Measurements from ENCODE around the gene ADGRG4.
"Not testable (repeated sequence)": the region's sequence is repeated elsewhere in the genome, so short reads cannot be mapped to it uniquely, and the experiment has no call there.

The ADGRG4 gene

GRCh38 chrX:136437774-136438173 is 137.0 kb downstream of the ADGRG4 start:
- H3K27ac ChIP-seq (ENCODE audit: extremely low read depth, low read depth, low read length) = no peak overlapping the region
- TF ChIP-seq ZNF555 (tag by site-specific recombination; conservative IDR thresholded peaks at IDR 0.05) (no peak), ZNF558 (tag by site-specific recombination; IDR thresholded peaks at IDR 0.05) (no peak), TRIM28 (IDR thresholded peaks at IDR 0.05; ENCODE audit: borderline replicate concordance, low read length) (no peak), ZNF24 (tag by site-specific recombination; IDR thresholded peaks at IDR 0.05) (no peak), ZNF76 (tag by site-specific recombination; IDR thresholded peaks at IDR 0.05; ENCODE audit: borderline replicate concordance, low read depth) (no peak), ZNF423 (tag by site-specific recombination; IDR thresholded peaks at IDR 0.05) (no peak), ZNF280C (tag by site-specific recombination; IDR thresholded peaks at IDR 0.05) (no peak), ATF2 (tag by site-specific recombination; IDR thresholded peaks at IDR 0.05; ENCODE audit: low read depth) (no peak)
- no peaks in the 10 kb centered on the region for H3K36me3 ChIP-seq (ENCODE audit: control insufficient read depth in 2 of 2, insufficient read depth in 1 of 2, low read length in 2 of 2)
- H3K4me3 ChIP-seq (ENCODE audit: low read depth, low read length) = no peak overlapping the region
- POLR2A ChIA-PET = no interaction called here
- no peaks in the 10 kb centered on the region for H3K4me1 ChIP-seq (ENCODE audit: control insufficient read depth, insufficient read depth, low read length)
- no peaks in the 10 kb centered on the region for H3K9me3 ChIP-seq (ENCODE audit: control insufficient read depth, insufficient read depth, low read depth, low read length)
- CTCF ChIA-PET = interaction anchor here (0.6 to 0.7 kb wide), 2 partner anchors 11 to 755 kb away, joined by 3 read pairs; no protein-coding TSS in a partner anchor

GRCh38 chrX:136438192-136438591 is 137.4 kb downstream of the ADGRG4 start:
- ChIA-PET CTCF (interaction anchor here (0.7 kb wide), 2 partner anchors 11 to 189 kb away, joined by 3 read pairs; no protein-coding TSS in a partner anchor), POLR2A (no interaction called here)
- Histone ChIP-seq H3K4me3 (ENCODE audit: low read depth, low read length) (no peak overlapping the region), H3K36me3 (ENCODE audit: control insufficient read depth in 2 of 2, insufficient read depth in 1 of 2, low read length in 2 of 2) (no peaks in the 10 kb centered on the region), H3K9me3 (ENCODE audit: control insufficient read depth, insufficient read depth, low read depth, low read length) (no peaks in the 10 kb centered on the region), H3K4me1 (ENCODE audit: control insufficient read depth, insufficient read depth, low read length) (no peaks in the 10 kb centered on the region), H3K27ac (ENCODE audit: extremely low read depth, low read depth, low read length) (no peak overlapping the region)
- TF ChIP-seq ZNF292 (tag by site-specific recombination; IDR thresholded peaks at IDR 0.05; ENCODE audit: borderline replicate concordance, low read depth) (no peak), ZNF488 (tag by site-specific recombination; IDR thresholded peaks at IDR 0.05) (no peak), ZNF112 (tag by site-specific recombination; IDR thresholded peaks at IDR 0.05) (no peak), ZNF521 (tag by site-specific recombination; IDR thresholded peaks at IDR 0.05) (no peak), ZNF138 (tag by site-specific recombination; IDR thresholded peaks at IDR 0.05; ENCODE audit: borderline replicate concordance) (no peak), ZNF132 (tag by site-specific recombination; IDR thresholded peaks at IDR 0.05; ENCODE audit: borderline replicate concordance) (no peak), ATF2 (tag by site-specific recombination; IDR thresholded peaks at IDR 0.05; ENCODE audit: low read depth) (no peak), ZBTB8A (tag by site-specific recombination; IDR thresholded peaks at IDR 0.05) (no peak), ZNF513 (tag by site-specific recombination; IDR thresholded peaks at IDR 0.05) (no peak)
- TF ChIP-seq, protein P1, sequence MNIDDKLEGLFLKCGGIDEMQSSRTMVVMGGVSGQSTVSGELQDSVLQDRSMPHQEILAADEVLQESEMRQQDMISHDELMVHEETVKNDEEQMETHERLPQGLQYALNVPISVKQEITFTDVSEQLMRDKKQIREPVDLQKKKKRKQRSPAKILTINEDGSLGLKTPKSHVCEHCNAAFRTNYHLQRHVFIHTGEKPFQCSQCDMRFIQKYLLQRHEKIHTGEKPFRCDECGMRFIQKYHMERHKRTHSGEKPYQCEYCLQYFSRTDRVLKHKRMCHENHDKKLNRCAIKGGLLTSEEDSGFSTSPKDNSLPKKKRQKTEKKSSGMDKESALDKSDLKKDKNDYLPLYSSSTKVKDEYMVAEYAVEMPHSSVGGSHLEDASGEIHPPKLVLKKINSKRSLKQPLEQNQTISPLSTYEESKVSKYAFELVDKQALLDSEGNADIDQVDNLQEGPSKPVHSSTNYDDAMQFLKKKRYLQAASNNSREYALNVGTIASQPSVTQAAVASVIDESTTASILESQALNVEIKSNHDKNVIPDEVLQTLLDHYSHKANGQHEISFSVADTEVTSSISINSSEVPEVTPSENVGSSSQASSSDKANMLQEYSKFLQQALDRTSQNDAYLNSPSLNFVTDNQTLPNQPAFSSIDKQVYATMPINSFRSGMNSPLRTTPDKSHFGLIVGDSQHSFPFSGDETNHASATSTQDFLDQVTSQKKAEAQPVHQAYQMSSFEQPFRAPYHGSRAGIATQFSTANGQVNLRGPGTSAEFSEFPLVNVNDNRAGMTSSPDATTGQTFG (tag by site-specific recombination; IDR thresholded peaks at IDR 0.05; ENCODE audit: borderline replicate concordance) = no peak

DNA sequence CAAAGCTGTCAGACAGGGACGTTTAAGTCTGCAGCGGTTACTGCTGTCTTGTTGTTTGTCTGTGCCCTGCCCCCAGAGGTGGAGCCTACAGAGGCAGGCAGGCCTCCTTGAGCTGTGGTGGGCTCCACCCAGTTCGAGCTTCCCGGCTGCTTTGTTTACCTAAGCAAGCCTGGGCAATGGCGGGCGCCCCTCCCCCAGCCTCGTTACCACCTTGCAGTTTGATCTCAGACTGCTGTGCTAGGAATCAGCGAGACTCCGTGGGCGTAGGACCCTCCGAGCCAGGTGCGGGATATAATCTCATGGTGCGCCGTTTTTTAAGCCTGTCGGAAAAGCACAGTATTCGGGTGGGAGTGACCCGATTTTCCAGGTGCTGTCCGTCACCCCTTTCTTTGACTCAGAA is 144.9 kb downstream of the ADGRG4 start:
- H3K9me3 ChIP-seq (ENCODE audit: control insufficient read depth, insufficient read depth, low read depth, low read length); H3K4me3 ChIP-seq (ENCODE audit: low read depth, low read length); H3K27ac ChIP-seq (ENCODE audit: extremely low read depth, low read depth, low read length); H3K36me3 ChIP-seq (ENCODE audit: control insufficient read depth in 2 of 2, insufficient read depth in 1 of 2, low read length in 2 of 2); H3K4me1 ChIP-seq (ENCODE audit: control insufficient read depth, insufficient read depth, low read length); CTCF ChIA-PET; POLR2A ChIA-PET: not testable (repeated sequence)

Data from HEK293 (cell line).